ENCODE data around the gene ADCY7. TPM values are rescaled to one million over a fixed set of nuclear protein-coding genes. Genes with fewer than 3 reads are reported as not detected.

ADCY7 gene
- total and polyA plus RNA-seq, 12 donors: 2.8 to 44.4 (median 17.5) TPM

DNA sequence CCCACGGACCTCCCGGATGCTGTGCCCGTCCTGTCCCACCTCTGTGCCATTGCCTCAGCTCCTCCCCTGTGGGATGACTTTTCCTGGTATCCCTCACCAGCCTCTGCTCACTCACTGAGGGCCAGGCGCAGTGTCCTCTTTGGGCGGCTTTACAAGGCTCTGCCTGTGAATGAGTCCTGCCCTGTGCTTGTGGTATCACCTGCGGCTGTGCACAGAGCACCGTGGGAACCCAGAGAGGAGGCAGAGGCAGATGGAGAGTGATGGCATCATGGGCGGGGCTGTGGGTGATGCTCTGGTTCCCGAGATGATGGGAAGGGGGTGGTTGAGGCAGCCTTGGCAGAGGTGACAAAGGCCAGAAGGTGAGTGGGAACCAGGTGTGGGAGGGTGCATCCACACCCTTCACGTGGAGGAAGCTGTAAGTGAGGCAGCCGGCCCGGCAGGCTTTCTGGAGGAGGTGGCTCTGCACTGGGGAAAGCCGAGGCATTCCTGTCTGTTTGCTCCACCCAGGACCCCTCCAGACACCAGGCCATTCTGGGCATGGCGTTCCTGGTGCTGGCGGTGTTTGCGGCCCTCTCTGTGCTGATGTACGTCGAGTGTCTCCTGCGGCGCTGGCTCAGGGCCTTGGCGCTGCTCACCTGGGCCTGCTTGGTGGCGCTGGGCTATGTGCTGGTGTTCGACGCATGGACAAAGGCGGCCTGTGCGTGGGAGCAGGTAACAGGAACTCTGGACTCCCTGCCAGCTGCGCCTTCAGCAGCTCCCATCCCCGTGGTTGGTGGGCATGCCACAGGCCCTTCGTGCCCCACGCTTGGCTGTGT is 23.8 kb downstream of the ADCY7 start:
- intact Hi-C loops (cut with DNase I): no loop called here
- TF ChIP-seq, protein P1, sequence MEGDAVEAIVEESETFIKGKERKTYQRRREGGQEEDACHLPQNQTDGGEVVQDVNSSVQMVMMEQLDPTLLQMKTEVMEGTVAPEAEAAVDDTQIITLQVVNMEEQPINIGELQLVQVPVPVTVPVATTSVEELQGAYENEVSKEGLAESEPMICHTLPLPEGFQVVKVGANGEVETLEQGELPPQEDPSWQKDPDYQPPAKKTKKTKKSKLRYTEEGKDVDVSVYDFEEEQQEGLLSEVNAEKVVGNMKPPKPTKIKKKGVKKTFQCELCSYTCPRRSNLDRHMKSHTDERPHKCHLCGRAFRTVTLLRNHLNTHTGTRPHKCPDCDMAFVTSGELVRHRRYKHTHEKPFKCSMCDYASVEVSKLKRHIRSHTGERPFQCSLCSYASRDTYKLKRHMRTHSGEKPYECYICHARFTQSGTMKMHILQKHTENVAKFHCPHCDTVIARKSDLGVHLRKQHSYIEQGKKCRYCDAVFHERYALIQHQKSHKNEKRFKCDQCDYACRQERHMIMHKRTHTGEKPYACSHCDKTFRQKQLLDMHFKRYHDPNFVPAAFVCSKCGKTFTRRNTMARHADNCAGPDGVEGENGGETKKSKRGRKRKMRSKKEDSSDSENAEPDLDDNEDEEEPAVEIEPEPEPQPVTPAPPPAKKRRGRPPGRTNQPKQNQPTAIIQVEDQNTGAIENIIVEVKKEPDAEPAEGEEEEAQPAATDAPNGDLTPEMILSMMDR (IDR thresholded peaks at IDR 0.05): no peak
- TF ChIP-seq POLR2A (IDR thresholded peaks at IDR 0.05): no peak
- Histone ChIP-seq H3K27me3 (no peaks in the 10 kb centered on the region), H3K9me3 (replicated peaks in 1 of 3) (no peaks in the 10 kb centered on the region), H3K4me3 (no peak overlapping the region), H3K4me1 (replicated peaks in 1 of 2) (no peaks in the 10 kb centered on the region), H3K27ac (no peak overlapping the region), H3K36me3 (replicated peaks in 1 of 2) (no peaks in the 10 kb centered on the region)
- DNase-seq: no peak
- WGBS, 4 donors: 91 to 94% (median 92%) methylated on average over 9 to 30 of the region's 30 CpGs

DNA sequence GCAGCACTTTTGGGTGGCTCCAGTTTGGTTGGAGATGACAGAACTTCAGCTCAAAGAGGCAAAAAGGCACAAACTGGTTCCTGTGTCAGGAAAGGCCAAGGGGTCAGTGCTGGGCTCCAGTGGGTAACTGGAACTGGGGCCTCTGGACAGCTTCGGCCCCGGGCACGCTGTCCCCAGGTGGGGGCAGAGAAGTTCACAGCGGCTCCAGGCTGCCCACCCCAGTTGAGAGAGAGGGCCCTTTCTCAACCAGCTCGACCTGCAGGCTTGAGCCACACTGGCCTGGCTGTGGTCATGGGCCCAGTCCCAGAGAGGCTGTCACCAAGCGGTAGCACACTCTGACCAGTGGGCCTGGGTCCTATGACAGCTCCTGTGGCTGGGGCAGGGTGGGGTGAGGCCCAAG is 24.5 kb downstream of the ADCY7 start:
- TF ChIP-seq POLR2A (IDR thresholded peaks at IDR 0.05): no peak
- TF ChIP-seq, protein P1 (IDR thresholded peaks at IDR 0.05): no peak
- WGBS, 4 donors: 88 to 91% (median 89%) methylated on average over 5 to 6 of the region's 6 CpGs; no CpG with 5 or more reads in 1 of the 4 donors
- H3K4me3 ChIP-seq: no peak overlapping the region
- no peak for DNase-seq
- intact Hi-C loops (cut with DNase I): no loop called here
- no peaks in the 10 kb centered on the region for H3K4me1 ChIP-seq (replicated peaks in 1 of 2)
- no peak overlapping the region for H3K27ac ChIP-seq
- no peaks in the 10 kb centered on the region for H3K36me3 ChIP-seq (replicated peaks in 1 of 2)
- H3K27me3 ChIP-seq: no peaks in the 10 kb centered on the region
- no peaks in the 10 kb centered on the region for H3K9me3 ChIP-seq (replicated peaks in 1 of 3)

DNA sequence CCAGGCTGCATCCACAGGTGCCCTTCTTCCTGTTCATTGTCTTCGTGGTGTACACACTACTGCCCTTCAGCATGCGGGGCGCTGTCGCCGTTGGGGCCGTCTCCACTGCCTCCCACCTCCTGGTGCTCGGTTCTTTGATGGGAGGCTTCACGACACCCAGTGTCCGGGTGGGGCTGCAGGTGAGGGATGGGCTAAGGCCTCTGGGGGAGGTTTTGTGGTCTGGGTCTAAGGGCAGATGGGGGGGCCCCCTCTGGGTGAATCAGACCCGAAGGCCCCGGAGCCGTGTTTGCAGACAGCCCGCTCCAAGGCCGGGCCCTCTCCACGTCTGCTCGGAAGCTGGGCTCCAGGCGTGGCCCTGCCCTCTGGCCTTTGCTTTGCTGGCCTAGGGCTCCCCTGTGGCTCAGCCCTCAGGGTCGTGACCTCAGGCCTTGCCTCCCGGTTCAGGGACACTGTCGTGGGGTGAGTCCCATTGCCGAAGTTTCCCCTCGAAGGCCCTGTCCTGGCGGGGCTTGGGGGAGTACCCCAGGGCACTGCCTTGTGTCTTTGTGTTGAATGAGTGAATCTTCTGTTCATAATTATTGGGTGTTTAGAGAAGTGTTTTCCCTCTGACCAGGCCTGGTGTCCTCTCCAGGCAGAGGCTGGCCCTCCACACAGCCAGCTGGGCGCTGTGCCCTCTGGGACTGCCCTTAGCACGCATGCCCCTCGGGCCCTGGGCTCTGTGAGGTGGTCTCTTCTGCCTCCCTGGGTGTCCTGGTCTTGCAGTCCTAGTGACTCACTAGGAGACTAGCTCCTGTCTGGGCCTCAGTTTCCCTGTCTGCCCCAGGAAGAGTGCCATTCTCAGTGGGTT is 25.6 kb downstream of the ADCY7 start:
- Histone ChIP-seq H3K4me3 (no peak overlapping the region), H3K27me3 (no peaks in the 10 kb centered on the region), H3K36me3 (replicated peaks in 1 of 2) (no peaks in the 10 kb centered on the region), H3K9me3 (replicated peaks in 1 of 3) (no peaks in the 10 kb centered on the region), H3K4me1 (replicated peaks in 1 of 2) (no peaks in the 10 kb centered on the region), H3K27ac (no peak overlapping the region)
- WGBS, 4 donors: 76 to 96% (median 84%) methylated on average over 3 to 26 of the region's 26 CpGs
- DNase-seq: no peak
- intact Hi-C loops (cut with DNase I): no loop called here
- no peak for TF ChIP-seq POLR2A (IDR thresholded peaks at IDR 0.05)
- TF ChIP-seq, protein P1 (IDR thresholded peaks at IDR 0.05): no peak

DNA sequence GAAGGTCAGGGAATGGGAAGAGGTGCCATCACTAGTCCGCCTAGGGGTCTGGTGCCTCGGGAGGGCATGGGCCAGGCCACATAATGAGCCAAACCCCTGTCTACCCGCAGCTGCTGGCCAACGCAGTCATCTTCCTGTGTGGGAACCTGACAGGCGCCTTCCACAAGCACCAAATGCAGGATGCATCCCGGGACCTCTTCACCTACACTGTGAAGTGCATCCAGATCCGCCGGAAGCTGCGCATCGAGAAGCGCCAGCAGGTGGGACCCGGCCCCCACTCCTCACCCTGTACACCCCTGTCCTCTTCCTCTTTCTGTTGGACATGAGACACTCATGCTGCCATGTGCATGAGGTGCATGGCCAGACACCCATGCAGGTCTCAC is 26.2 kb downstream of the ADCY7 start:
- TF ChIP-seq, protein P1 (IDR thresholded peaks at IDR 0.05): no peak
- TF ChIP-seq POLR2A (IDR thresholded peaks at IDR 0.05): no peak
- H3K27ac ChIP-seq: no peak overlapping the region
- no peaks in the 10 kb centered on the region for H3K36me3 ChIP-seq (replicated peaks in 1 of 2)
- DNase-seq: no peak
- no peak overlapping the region for H3K4me3 ChIP-seq
- 93 to 96% (median 94%) methylated on average over 8 to 12 of the region's 12 CpGs for WGBS, 4 donors
- no peaks in the 10 kb centered on the region for H3K9me3 ChIP-seq (replicated peaks in 1 of 3)
- no peaks in the 10 kb centered on the region for H3K27me3 ChIP-seq
- no peaks in the 10 kb centered on the region for H3K4me1 ChIP-seq (replicated peaks in 1 of 2)
- intact Hi-C loops (cut with DNase I): no loop called here
